A549 (cell line): ENCODE measurements around the gene U2SURP.

Experiments used
- BHLHE40 ChIP-seq: IDR thresholded peaks from 2 replicates; pipeline ENCODE4 v1.6.1; 2012; ENCODE audit warnings: low read depth, low read length, inconsistent platforms
- CTCF ChIP-seq: fragments of >200 bp; sonication (Bioruptor Twin); formaldehyde crosslinking; IDR thresholded peaks from 3 replicates; pipeline ENCODE4 v1.5.1; 2016
- EP300 ChIP-seq, 2 experiments: fragments of >200 bp; sonication (Bioruptor Twin); formaldehyde crosslinking; IDR thresholded peaks; 2 replicates in 1 of 2; 3 replicates in 1 of 2; pipeline ENCODE4 v1.6.1; 2016 to 2017
- ESRRA ChIP-seq: fragments of 150-350 bp; IDR thresholded peaks from 2 replicates; pipeline ENCODE4 v1.6.1; 2014; ENCODE audit warnings: mild to moderate bottlenecking, low read length, borderline replicate concordance
- JUNB ChIP-seq: fragments of >200 bp; sonication (Bioruptor Twin); formaldehyde crosslinking; IDR thresholded peaks from 2 replicates; pipeline ENCODE4 v1.6.1; 2016
- MAFK ChIP-seq: fragments of 450-650 bp; IDR thresholded peaks from 2 replicates; pipeline ENCODE4 v1.6.1; 2014; ENCODE audit not compliant: partially characterized antibody
- MAX ChIP-seq: IDR thresholded peaks from 2 replicates; pipeline ENCODE4 v1.6.1; 2012
- NR3C1 ChIP-seq: fragments of >200 bp; sonication (Bioruptor Twin); formaldehyde crosslinking; IDR thresholded peaks from 3 replicates; pipeline ENCODE4 v1.6.1; 2017
- POLR2A ChIP-seq: IDR thresholded peaks from 2 replicates; pipeline ENCODE4 v1.6.1; 2012; ENCODE audit warnings: mild to moderate bottlenecking, low read length
- RCOR1 ChIP-seq: fragments of 150-350 bp; IDR thresholded peaks from 2 replicates; pipeline ENCODE4 v1.6.1; 2014; ENCODE audit warnings: antibody characterized with exemption, low read length, low read depth
- SMC3 ChIP-seq: fragments of >200 bp; sonication (Bioruptor Twin); formaldehyde crosslinking; IDR thresholded peaks from 3 replicates; pipeline ENCODE4 v1.6.1; 2018; ENCODE audit warnings: inconsistent platforms

GRCh38 chr3:142953443-142953842 is 47.9 kb upstream of the U2SURP start:
- TF ChIP-seq CTCF (no peak), RCOR1 (no peak), EP300 (IDR thresholded peaks at IDR 0.05) (no peak), POLR2A (no peak), JUNB (no peak), MAFK (no peak), SMC3 (no peak), BHLHE40 (no peak), ESRRA (no peak), NR3C1 (no peak), MAX (no peak)
